Kidney (tissue), 14 donors: ENCODE results near the gene HTRA2. TPM values are rescaled to one million over a fixed set of nuclear protein-coding genes. Genes with fewer than 3 reads are reported as not detected.

Source experiments
- DNase-seq, 5 donors: peaks; one replicate each; pipeline ENCODE4 v3.0.0-alpha.2; 2013 to 2020
- FAIRE-seq: peaks from 2 replicates; lab custom pipeline; 2012; peaks lifted over from hg19 to GRCh38; lab: Jason Lieb, UNC
- H3K27ac ChIP-seq, 2 donors: one replicate each; pipeline ENCODE4 v1.7.0; 2013; ENCODE audit warnings: low read depth in 2 of 2, low read length in 2 of 2, inconsistent platforms in 1 of 2
- H3K27me3 ChIP-seq: one replicate; pipeline ENCODE4 v1.7.1; 2013; ENCODE audit warnings: low read length, inconsistent platforms; ENCODE audit not compliant: control insufficient read depth, insufficient read depth
- H3K36me3 ChIP-seq, 3 donors: one replicate each; pipeline versions ENCODE4 v1.7.0 to v1.7.1; 2013; ENCODE audit warnings: low read length in 3 of 3, control low read depth in 1 of 3, inconsistent platforms in 1 of 3; ENCODE audit not compliant: insufficient read depth in 3 of 3, control insufficient read depth in 2 of 3
- H3K4me1 ChIP-seq, 3 donors: one replicate each; pipeline versions ENCODE4 v1.7.0 to v1.7.1; 2013; ENCODE audit warnings: low read length in 3 of 3, inconsistent platforms in 1 of 3, low read depth in 1 of 3; ENCODE audit not compliant: control insufficient read depth in 2 of 3, insufficient read depth in 2 of 3
- H3K4me3 ChIP-seq, 3 donors: one replicate each; pipeline versions ENCODE4 v1.7.0 to v1.8.1; 2013; ENCODE audit warnings: low read length in 3 of 3, control low read depth in 1 of 3, inconsistent platforms in 1 of 3
- H3K9ac ChIP-seq, 3 donors: one replicate each; pipeline versions ENCODE4 v1.7.0 to v1.7.1; 2013; ENCODE audit warnings: low read length in 3 of 3, control low read depth in 1 of 3, inconsistent platforms in 1 of 3
- H3K9me3 ChIP-seq, 3 donors: one replicate each; pipeline versions ENCODE4 v1.7.0 to v1.7.1; 2013; ENCODE audit warnings: low read length in 3 of 3, control low read depth in 1 of 3, inconsistent platforms in 1 of 3; ENCODE audit not compliant: control insufficient read depth in 2 of 3, insufficient read depth in 1 of 3
- intact Hi-C: fragments of 100-400 bp; cut with DNase I; formaldehyde crosslinking; loops from one replicate; pipeline ENCODE4 v1.11.1; 2022
- polyA plus RNA-seq: library from polyadenylated mRNA; stranded (reverse); fragments of 350-450 nt; fragmentation: Illumina TruSeq; extraction: RNeasy Lipid Tissue Mini Kit (QIAGEN cat#74804); gene quantifications from one replicate; pipeline ENCODE4 v1.2.3, GENCODE V29; 2014; ENCODE audit warnings: low read depth, low replicate concordance; ENCODE audit not compliant: insufficient read depth
- total RNA-seq: library from RNA; stranded (reverse); fragmentation: NEBNext Ultra II Directional; extraction: Animal tissue kit (Norgen Biotek cat#: 25700); gene quantifications from one replicate; pipeline ENCODE4 v1.2.1, GENCODE V29; 2021
- TF ChIP-seq, protein P1 (sequence below): IDR thresholded peaks from 3 replicates; pipeline ENCODE4 v1.5.1; 2012; ENCODE audit warnings: mild to moderate bottlenecking, moderate library complexity, borderline replicate concordance; ENCODE audit not compliant: insufficient read depth; ENCODE audit errors: extremely low read depth
- donor health status: control.
- donor health status: control.
- donor health status: control.
- donor health status: control.
- donor health status: control.
- donor health status: DM: yes; HTN: yes; CAD: no.
- donor health status: Normal renal cell carcinoma (clear cell type).

The HTRA2 gene
- total and polyA plus RNA-seq, 2 donors from 2014 or later = 30.8 to 44.2 TPM

DNA sequence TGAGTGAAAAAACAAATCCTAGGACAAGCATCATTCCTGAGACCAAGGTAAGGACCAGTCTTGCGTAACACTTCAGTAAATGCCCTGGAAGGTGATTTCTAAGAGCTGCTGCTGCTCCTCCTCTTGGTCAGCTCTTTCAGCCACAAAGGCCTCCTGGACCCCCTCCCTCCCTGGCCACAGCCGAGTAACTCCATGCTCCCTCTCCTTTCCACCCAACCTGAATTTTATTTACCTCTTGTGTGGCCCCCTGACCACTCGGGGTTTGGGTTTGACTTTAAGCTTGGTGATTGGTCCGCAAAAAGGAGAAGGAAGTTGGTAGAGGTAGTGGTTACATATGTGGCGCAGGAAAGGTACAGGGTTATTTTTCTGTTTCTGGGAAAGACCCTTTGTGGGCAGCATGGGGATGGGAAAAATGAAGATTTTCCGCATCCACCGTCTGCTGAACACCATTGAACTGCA is 9.2 kb downstream of the HTRA2 start:
- H3K9ac ChIP-seq = no peak overlapping the region
- no peaks in the 10 kb centered on the region for H3K4me1 ChIP-seq
- no peak overlapping the region for H3K27ac ChIP-seq
- TF ChIP-seq, protein P1, sequence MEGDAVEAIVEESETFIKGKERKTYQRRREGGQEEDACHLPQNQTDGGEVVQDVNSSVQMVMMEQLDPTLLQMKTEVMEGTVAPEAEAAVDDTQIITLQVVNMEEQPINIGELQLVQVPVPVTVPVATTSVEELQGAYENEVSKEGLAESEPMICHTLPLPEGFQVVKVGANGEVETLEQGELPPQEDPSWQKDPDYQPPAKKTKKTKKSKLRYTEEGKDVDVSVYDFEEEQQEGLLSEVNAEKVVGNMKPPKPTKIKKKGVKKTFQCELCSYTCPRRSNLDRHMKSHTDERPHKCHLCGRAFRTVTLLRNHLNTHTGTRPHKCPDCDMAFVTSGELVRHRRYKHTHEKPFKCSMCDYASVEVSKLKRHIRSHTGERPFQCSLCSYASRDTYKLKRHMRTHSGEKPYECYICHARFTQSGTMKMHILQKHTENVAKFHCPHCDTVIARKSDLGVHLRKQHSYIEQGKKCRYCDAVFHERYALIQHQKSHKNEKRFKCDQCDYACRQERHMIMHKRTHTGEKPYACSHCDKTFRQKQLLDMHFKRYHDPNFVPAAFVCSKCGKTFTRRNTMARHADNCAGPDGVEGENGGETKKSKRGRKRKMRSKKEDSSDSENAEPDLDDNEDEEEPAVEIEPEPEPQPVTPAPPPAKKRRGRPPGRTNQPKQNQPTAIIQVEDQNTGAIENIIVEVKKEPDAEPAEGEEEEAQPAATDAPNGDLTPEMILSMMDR = no peak
- intact Hi-C loops = no loop called here
- DNase-seq (no peak), FAIRE-seq (no peak)
- H3K9me3 ChIP-seq = no peaks in the 10 kb centered on the region
- no peak overlapping the region for H3K4me3 ChIP-seq
- no peaks in the 10 kb centered on the region for H3K27me3 ChIP-seq
- H3K36me3 ChIP-seq = no peaks in the 10 kb centered on the region

DNA sequence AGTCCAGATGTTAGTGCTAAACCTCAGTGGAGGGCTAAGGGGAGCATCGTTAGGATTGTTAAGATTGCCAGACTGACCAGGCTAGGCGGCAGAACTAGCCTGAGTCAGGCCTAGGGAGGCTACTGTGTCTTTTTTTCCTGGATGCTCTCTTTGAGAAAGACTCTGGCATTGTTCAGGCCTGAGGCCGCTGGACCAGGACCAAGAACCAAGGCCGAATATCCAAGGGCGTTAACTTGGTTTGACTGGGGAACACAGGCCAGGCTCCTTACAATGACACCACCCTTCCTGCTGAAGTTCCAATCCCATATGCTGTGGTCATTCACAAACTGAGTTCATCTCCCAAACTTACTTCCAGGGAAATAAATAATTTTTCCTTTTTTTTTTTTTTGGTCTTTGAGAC is 10.6 kb downstream of the HTRA2 start:
- H3K27me3 ChIP-seq = no peaks in the 10 kb centered on the region
- no peak for FAIRE-seq

DNA sequence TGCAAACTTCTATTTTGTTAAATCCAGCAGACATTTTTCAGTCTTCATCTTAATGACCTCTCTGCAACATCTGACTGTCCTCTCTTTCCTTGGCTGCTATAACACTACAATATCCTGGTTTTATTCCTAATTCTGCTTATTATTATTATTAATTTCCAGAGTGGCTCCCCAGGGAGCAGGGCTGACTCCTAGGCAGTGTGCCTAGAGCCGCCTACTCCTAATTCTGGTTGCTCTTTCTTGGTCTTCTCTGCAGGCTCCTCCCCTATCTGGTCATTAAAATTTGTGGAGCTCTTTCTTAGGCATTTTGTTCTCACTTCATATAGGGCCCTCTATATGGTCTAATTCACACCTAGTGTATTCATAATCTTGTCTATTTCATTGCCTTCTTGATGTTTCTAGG is 13.2 kb downstream of the HTRA2 start:
- Histone ChIP-seq H3K27ac (no peak overlapping the region), H3K9me3 (no peaks in the 10 kb centered on the region), H3K27me3 (no peaks in the 10 kb centered on the region), H3K4me1 (no peaks in the 10 kb centered on the region), H3K36me3 (no peaks in the 10 kb centered on the region), H3K9ac (no peak overlapping the region), H3K4me3 (no peak overlapping the region)
- DNase-seq = no peak
- TF ChIP-seq, protein P1 = no peak
- FAIRE-seq = no peak
- intact Hi-C loops = no loop called here

More for the DNA sequence above, 10.6 kb downstream of the HTRA2 start:
- Histone ChIP-seq H3K9ac (no peak overlapping the region), H3K36me3 (no peaks in the 10 kb centered on the region), H3K4me1 (no peaks in the 10 kb centered on the region), H3K27ac (no peak overlapping the region), H3K4me3 (no peak overlapping the region), H3K9me3 (no peaks in the 10 kb centered on the region)
- DNase-seq = no peak
- intact Hi-C loops = no loop called here
- TF ChIP-seq, protein P1 = no peak

DNA sequence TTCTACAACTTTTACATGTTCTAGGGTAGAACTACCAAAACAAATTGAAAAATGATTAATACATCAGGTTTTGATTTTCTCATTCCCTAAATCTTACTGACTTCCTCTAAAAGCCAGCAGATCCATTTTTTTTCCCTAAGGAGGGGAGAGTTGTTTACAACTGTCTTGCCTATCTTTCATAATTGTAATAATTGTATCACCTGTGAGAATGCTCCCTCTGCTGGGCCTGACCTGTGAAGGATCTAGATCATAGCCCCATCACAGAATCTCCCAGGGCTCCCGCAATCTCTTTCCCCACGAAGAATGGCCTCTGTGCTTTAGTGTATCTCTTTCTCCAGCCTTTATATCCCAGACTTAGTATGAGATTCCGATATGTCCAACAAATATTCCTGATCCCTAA is 14.9 kb downstream of the HTRA2 start:
- FAIRE-seq = no peak
- Histone ChIP-seq H3K9ac (no peak overlapping the region), H3K9me3 (no peaks in the 10 kb centered on the region), H3K27me3 (no peaks in the 10 kb centered on the region), H3K36me3 (no peaks in the 10 kb centered on the region), H3K4me1 (peaks cover 0 to 4% (median 0%) of the 10 kb centered on the region in 3 donors), H3K27ac (no peak overlapping the region), H3K4me3 (no peak overlapping the region)
- DNase-seq = no peak
- intact Hi-C loops = no loop called here
- TF ChIP-seq, protein P1 = no peak
